T-helper 2 cell treated with Interferon-gamma antibody and Interleukin-4, amounts not matched to agents 100 ng/mL and 5 ng/mL, for 36 hours (primary cell): Measurements from ENCODE around the gene ITGB5. TPM values are rescaled to one million over a fixed set of nuclear protein-coding genes. Genes with fewer than 3 reads are reported as not detected.
"Not testable (repeated sequence)": the region's sequence is repeated elsewhere in the genome, so short reads cannot be mapped to it uniquely, and the experiment has no call there.

Source experiments
- intact Hi-C: fragments of 100-400 bp; cut with micrococcal nuclease; formaldehyde crosslinking; loops from one replicate; pipeline ENCODE4 v1.15.1; 2023
- total RNA-seq: library from RNA; stranded (reverse); gene quantifications from 2 replicates; pipeline ENCODE4 v1.2.3, GENCODE V29; 2022

The ITGB5 gene
- total RNA-seq, 1 donor from 2014 or later: not detected

- intact Hi-C loops: no loop called here
Observed at GRCh38 chr3:124837065-124837464, 50.1 kb downstream of the ITGB5 start.

- intact Hi-C loops: no loop called here
Observed at GRCh38 chr3:124836448-124836847, 50.7 kb downstream of the ITGB5 start.

- intact Hi-C loops: no loop called here
Observed at GRCh38 chr3:124834723-124835718, 52.1 kb downstream of the ITGB5 start.

GRCh38 chr3:124833710-124834332, 53.3 kb downstream of the ITGB5 start:
- intact Hi-C loops: no loop called here

- intact Hi-C loops: no loop called here
Observed at GRCh38 chr3:124832782-124833709, 54.1 kb downstream of the ITGB5 start.

- intact Hi-C loops: no loop called here
Observed at GRCh38 chr3:124831628-124832199, 55.5 kb downstream of the ITGB5 start.

GRCh38 chr3:124829819-124830554, 57.2 kb downstream of the ITGB5 start:
- intact Hi-C loops: no loop called here

- intact Hi-C loops: no loop called here
Observed at GRCh38 chr3:124829178-124829818, 57.9 kb downstream of the ITGB5 start.

- intact Hi-C loops: not testable (repeated sequence)
Observed at GRCh38 chr3:124827476-124828206, 59.5 kb downstream of the ITGB5 start.

- intact Hi-C loops: no loop called here
Observed at GRCh38 chr3:124826703-124827102, 60.5 kb downstream of the ITGB5 start.

- intact Hi-C loops: no loop called here
Observed at GRCh38 chr3:124824286-124824915, 62.8 kb downstream of the ITGB5 start.

- intact Hi-C loops: no loop called here
Observed at GRCh38 chr3:124823648-124824047, 63.5 kb downstream of the ITGB5 start.

- intact Hi-C loops: no loop called here
Observed at GRCh38 chr3:124823206-124823605, 64.0 kb downstream of the ITGB5 start.

- intact Hi-C loops: no loop called here
Observed at GRCh38 chr3:124821356-124821755, 65.8 kb downstream of the ITGB5 start.

- intact Hi-C loops: no loop called here
Observed at GRCh38 chr3:124818398-124819091, 68.6 kb downstream of the ITGB5 start.

GRCh38 chr3:124817079-124817478, 70.1 kb downstream of the ITGB5 start:
- intact Hi-C loops: no loop called here

GRCh38 chr3:124816206-124816605, 71.0 kb downstream of the ITGB5 start:
- intact Hi-C loops: no loop called here

- intact Hi-C loops: no loop called here
Observed at GRCh38 chr3:124815781-124816180, 71.4 kb downstream of the ITGB5 start.
